ENCODE data around the gene NTRK2. TPM values are rescaled to one million over a fixed set of nuclear protein-coding genes. Genes with fewer than 3 reads are reported as not detected.

NTRK2 gene
- total RNA-seq, 4 donors from 2014 or later, result 2.6 to 8.5 (median 6.0) TPM

DNA sequence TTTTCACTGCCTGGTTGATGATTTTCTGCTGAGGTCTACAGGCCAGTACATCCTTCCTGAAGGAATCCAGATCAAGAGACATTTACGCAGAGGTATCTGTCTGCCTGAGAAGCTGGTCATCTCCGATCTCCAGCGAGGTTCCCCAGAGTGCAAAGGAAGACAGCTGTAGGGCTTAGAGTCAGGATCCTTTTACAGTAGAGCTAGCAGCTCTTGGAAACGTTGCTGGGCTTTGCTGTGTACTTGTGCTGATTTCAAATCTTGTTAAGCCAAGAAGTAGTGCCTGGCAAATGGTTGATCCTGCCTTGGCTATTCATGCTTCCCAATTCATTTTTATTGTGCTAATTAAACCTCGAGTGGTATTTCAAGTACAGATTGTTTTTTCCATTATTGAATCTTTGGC lies 48.9 kb downstream of the NTRK2 start:
- Histone ChIP-seq H3K4me1 (no peaks in the 10 kb centered on the region), H3K27me3 (no peaks in the 10 kb centered on the region), H3K4me3 (no peak overlapping the region), H3K9me3 (no peaks in the 10 kb centered on the region), H3K36me3 (no peaks in the 10 kb centered on the region), H3K27ac (no peak overlapping the region)
- no peak for ATAC-seq
- TF ChIP-seq POLR2A (IDR thresholded peaks at IDR 0.05), result no peak
- TF ChIP-seq EP300 (IDR thresholded peaks at IDR 0.05), result no peak
- no peak for TF ChIP-seq POLR2AphosphoS5 (IDR thresholded peaks at IDR 0.05)
- TF ChIP-seq, protein P1, sequence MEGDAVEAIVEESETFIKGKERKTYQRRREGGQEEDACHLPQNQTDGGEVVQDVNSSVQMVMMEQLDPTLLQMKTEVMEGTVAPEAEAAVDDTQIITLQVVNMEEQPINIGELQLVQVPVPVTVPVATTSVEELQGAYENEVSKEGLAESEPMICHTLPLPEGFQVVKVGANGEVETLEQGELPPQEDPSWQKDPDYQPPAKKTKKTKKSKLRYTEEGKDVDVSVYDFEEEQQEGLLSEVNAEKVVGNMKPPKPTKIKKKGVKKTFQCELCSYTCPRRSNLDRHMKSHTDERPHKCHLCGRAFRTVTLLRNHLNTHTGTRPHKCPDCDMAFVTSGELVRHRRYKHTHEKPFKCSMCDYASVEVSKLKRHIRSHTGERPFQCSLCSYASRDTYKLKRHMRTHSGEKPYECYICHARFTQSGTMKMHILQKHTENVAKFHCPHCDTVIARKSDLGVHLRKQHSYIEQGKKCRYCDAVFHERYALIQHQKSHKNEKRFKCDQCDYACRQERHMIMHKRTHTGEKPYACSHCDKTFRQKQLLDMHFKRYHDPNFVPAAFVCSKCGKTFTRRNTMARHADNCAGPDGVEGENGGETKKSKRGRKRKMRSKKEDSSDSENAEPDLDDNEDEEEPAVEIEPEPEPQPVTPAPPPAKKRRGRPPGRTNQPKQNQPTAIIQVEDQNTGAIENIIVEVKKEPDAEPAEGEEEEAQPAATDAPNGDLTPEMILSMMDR (IDR thresholded peaks at IDR 0.05), result no peak
- WGBS, 2 donors (ENCODE audit: low coverage in 1 of 2), result 41 to 43% methylated on average over 5 of the region's 5 CpGs

GRCh38 chr9:84722388-84722989 lies 53.0 kb downstream of the NTRK2 start:
- TF ChIP-seq POLR2AphosphoS5 (IDR thresholded peaks at IDR 0.05), result no peak
- no peak for TF ChIP-seq EP300 (IDR thresholded peaks at IDR 0.05)
- TF ChIP-seq, protein P1 (IDR thresholded peaks at IDR 0.05), result no peak
- TF ChIP-seq POLR2A (IDR thresholded peaks at IDR 0.05), result no peak
- Histone ChIP-seq H3K4me1 (no peaks in the 10 kb centered on the region), H3K4me3 (no peak overlapping the region), H3K27me3 (no peaks in the 10 kb centered on the region), H3K27ac (no peak overlapping the region), H3K36me3 (no peaks in the 10 kb centered on the region), H3K9me3 (no peaks in the 10 kb centered on the region)
- ATAC-seq, result no peak
- 76 to 84% methylated on average over 5 of the region's 5 CpGs for WGBS, 2 donors (ENCODE audit: low coverage in 1 of 2)

DNA sequence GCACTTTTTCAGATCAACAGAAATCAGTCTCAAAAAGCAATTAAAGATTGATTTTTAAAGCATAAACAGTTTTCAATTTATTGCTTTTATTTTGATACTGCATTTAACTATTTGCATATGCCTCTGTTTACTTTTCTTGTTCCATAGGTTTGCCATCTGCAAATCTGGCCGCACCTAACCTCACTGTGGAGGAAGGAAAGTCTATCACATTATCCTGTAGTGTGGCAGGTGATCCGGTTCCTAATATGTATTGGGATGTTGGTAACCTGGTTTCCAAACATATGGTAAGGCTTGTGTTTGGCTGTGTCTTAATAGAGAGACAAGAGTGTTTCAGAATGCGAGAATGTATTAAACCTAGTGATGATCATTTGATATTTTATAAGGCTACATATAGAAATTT lies 53.9 kb downstream of the NTRK2 start:
- 88 to 90% methylated on average over 2 to 3 of the region's 3 CpGs for WGBS, 2 donors (ENCODE audit: low coverage in 1 of 2)
- no peak for ATAC-seq
- no peaks in the 10 kb centered on the region for H3K27me3 ChIP-seq
- no peaks in the 10 kb centered on the region for H3K36me3 ChIP-seq
- no peak overlapping the region for H3K4me3 ChIP-seq
- H3K4me1 ChIP-seq, result no peaks in the 10 kb centered on the region
- H3K27ac ChIP-seq, result no peak overlapping the region
- H3K9me3 ChIP-seq, result no peaks in the 10 kb centered on the region
- TF ChIP-seq POLR2AphosphoS5 (IDR thresholded peaks at IDR 0.05), result no peak
- no peak for TF ChIP-seq EP300 (IDR thresholded peaks at IDR 0.05)
- no peak for TF ChIP-seq POLR2A (IDR thresholded peaks at IDR 0.05)
- TF ChIP-seq, protein P1 (IDR thresholded peaks at IDR 0.05), result no peak

GRCh38 chr9:84731696-84732095 lies 62.2 kb downstream of the NTRK2 start:
- no peak for TF ChIP-seq EP300 (IDR thresholded peaks at IDR 0.05)
- no peak for TF ChIP-seq POLR2A (IDR thresholded peaks at IDR 0.05)
- no peak for TF ChIP-seq POLR2AphosphoS5 (IDR thresholded peaks at IDR 0.05)
- TF ChIP-seq, protein P1 (IDR thresholded peaks at IDR 0.05), result no peak
- no peak overlapping the region for H3K4me3 ChIP-seq

DNA sequence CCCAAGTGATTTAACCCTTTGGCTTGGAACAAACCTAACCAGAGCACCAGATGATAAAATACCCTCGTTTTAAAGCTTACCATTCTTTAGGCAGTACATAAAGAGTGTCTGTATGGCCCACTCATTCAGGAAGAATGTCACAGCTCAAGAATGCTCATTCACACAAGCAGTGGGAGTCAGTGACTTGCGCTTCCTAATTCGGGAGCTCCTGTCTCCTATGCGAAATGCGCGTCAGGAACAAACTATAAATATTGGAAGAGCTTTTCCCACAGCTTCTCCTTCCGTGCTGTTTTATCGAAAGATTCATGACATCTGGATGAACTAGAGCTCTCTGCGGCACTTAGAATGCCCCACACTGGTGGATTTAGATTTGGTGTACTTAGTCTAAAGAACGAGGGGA lies 66.6 kb downstream of the NTRK2 start:
- H3K27ac ChIP-seq, result no peak overlapping the region
- H3K4me3 ChIP-seq, result no peak overlapping the region
- 80 to 81% methylated on average over 4 to 9 of the region's 10 CpGs for WGBS, 2 donors (ENCODE audit: low coverage in 1 of 2)
- no peak for TF ChIP-seq EP300 (IDR thresholded peaks at IDR 0.05)
- TF ChIP-seq, protein P1 (IDR thresholded peaks at IDR 0.05), result no peak
- TF ChIP-seq POLR2AphosphoS5 (IDR thresholded peaks at IDR 0.05), result no peak
- TF ChIP-seq POLR2A (IDR thresholded peaks at IDR 0.05), result no peak
- no peaks in the 10 kb centered on the region for H3K36me3 ChIP-seq
- ATAC-seq, result no peak
- H3K9me3 ChIP-seq, result no peaks in the 10 kb centered on the region
- H3K27me3 ChIP-seq, result peaks cover 5% of the 10 kb centered on the region
- no peaks in the 10 kb centered on the region for H3K4me1 ChIP-seq

More at GRCh38 chr9:84731696-84732095, 62.2 kb downstream of the NTRK2 start:
- Histone ChIP-seq H3K27ac (no peak overlapping the region), H3K27me3 (no peaks in the 10 kb centered on the region), H3K36me3 (no peaks in the 10 kb centered on the region), H3K4me1 (no peaks in the 10 kb centered on the region), H3K9me3 (no peaks in the 10 kb centered on the region)
- WGBS, 2 donors (ENCODE audit: low coverage in 1 of 2), result 74% methylated on average over 7 of the region's 7 CpGs; no CpG with 5 or more reads in 1 of the 2 donors
- ATAC-seq, result no peak

Measured in gastroesophageal sphincter (tissue), 4 donors.